ENCODE results near the gene TPRA1.

The TPRA1 gene

GRCh38 chr3:127590593-127591465, at the start of gene TPRA1:
TSS of gene TPRA1 (minus strand) at chr3:127590733. CDS start at chr3:127580146, 10,587 bp downstream.
- DNase-seq: peak; percentile 87

GRCh38 chr3:127640042-127640355, 49.5 kb upstream of the TPRA1 start:
- DNase-seq: no peak

GRCh38 chr3:127639173-127640041, 48.9 kb upstream of the TPRA1 start:
- no peak for DNase-seq

GRCh38 chr3:127637971-127638370, 47.4 kb upstream of the TPRA1 start:
- no peak for DNase-seq

- no peak for DNase-seq
Observed at GRCh38 chr3:127637546-127637945, 47.0 kb upstream of the TPRA1 start.

GRCh38 chr3:127634653-127635052, 44.1 kb upstream of the TPRA1 start:
- no peak for DNase-seq

GRCh38 chr3:127632035-127632820, 41.7 kb upstream of the TPRA1 start:
- DNase-seq: no peak

- DNase-seq: no peak
Observed at GRCh38 chr3:127630811-127631714, 40.5 kb upstream of the TPRA1 start.

GRCh38 chr3:127629467-127630403, 39.2 kb upstream of the TPRA1 start:
- no peak for DNase-seq

GRCh38 chr3:127628788-127629466, 38.4 kb upstream of the TPRA1 start, which contains the start of gene PODXL2:
TSS of gene PODXL2 (plus strand) at chr3:127629185. CDS start at chr3:127629220, 35 bp downstream.
- peak; percentile 44 for DNase-seq

- DNase-seq: no peak
Observed at GRCh38 chr3:127628426-127628787, 37.9 kb upstream of the TPRA1 start.

- no peak for DNase-seq
Observed at GRCh38 chr3:127625821-127626220, 35.3 kb upstream of the TPRA1 start.

GRCh38 chr3:127624063-127624462, 33.5 kb upstream of the TPRA1 start:
- DNase-seq: no peak

- DNase-seq: no peak
Observed at GRCh38 chr3:127622772-127623576, 32.4 kb upstream of the TPRA1 start.

- no peak for DNase-seq
Observed at GRCh38 chr3:127622031-127622430, 31.5 kb upstream of the TPRA1 start.

GRCh38 chr3:127620637-127621375, 30.3 kb upstream of the TPRA1 start:
- no peak for DNase-seq

- DNase-seq: no peak
Observed at GRCh38 chr3:127618891-127619290, 28.4 kb upstream of the TPRA1 start.

GRCh38 chr3:127616836-127617605, 26.5 kb upstream of the TPRA1 start:
- no peak for DNase-seq
